Measurements from ENCODE around the gene ALDH4A1. TPM values are rescaled to one million over a fixed set of nuclear protein-coding genes. Genes with fewer than 3 reads are reported as not detected.

The ALDH4A1 gene
- total and polyA plus RNA-seq, 9 of the 15 experiments (the other 6 are each of a cell fraction or from before 2014, with no cell fraction given): 0.27 to 31.4 (median 16.6) TPM

DNA sequence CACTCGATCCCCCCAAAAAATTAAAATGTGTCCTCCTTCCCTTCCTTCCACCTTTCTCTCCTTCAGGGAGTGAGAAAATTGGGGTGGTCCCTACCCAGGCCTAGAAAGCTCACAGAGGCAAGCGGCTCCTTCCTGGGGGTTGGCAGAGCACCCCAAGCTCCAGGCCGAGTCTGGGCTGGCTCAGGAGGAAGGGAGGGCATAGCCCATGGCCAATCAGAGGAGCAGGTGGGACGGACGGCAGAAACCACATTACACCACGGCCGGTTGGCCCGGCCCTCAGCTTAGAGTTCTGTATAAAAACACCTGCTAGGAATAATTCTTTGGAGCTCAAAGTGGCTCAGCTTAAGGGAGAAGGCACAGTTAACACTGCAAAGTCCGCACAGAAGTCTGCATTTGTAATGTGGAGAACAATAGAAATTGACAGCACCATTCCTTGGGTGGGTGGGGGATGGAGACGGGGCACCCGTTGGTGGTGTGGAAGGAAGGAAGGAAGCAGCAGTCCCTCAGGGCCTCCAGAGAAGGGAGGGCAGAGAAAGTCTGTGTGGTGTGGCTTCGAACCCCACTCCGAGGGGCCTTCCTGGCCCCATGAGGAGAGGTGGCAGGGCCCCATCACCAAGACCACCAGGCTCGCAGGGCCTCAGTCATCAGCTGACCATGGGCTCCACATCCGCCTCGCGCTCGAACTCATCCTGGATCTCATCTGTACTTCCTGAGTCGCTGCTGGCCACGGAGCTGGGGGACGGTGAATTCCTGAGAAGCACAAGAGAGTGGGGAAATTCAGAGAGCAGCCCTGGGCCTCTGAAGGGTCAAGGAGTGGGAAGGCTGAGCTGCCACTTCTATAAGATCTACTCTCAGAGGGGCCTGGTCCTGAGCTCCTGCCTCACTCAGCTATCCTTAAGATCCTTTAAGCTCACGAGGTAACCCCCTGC lies 5.8 kb upstream of the ALDH4A1 start (continued):
- TF ChIP-seq, protein P1, sequence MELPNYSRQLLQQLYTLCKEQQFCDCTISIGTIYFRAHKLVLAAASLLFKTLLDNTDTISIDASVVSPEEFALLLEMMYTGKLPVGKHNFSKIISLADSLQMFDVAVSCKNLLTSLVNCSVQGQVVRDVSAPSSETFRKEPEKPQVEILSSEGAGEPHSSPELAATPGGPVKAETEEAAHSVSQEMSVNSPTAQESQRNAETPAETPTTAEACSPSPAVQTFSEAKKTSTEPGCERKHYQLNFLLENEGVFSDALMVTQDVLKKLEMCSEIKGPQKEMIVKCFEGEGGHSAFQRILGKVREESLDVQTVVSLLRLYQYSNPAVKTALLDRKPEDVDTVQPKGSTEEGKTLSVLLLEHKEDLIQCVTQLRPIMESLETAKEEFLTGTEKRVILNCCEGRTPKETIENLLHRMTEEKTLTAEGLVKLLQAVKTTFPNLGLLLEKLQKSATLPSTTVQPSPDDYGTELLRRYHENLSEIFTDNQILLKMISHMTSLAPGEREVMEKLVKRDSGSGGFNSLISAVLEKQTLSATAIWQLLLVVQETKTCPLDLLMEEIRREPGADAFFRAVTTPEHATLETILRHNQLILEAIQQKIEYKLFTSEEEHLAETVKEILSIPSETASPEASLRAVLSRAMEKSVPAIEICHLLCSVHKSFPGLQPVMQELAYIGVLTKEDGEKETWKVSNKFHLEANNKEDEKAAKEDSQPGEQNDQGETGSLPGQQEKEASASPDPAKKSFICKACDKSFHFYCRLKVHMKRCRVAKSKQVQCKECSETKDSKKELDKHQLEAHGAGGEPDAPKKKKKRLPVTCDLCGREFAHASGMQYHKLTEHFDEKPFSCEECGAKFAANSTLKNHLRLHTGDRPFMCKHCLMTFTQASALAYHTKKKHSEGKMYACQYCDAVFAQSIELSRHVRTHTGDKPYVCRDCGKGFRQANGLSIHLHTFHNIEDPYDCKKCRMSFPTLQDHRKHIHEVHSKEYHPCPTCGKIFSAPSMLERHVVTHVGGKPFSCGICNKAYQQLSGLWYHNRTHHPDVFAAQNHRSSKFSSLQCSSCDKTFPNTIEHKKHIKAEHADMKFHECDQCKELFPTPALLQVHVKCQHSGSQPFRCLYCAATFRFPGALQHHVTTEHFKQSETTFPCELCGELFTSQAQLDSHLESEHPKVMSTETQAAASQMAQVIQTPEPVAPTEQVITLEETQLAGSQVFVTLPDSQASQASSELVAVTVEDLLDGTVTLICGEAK (IDR thresholded peaks at IDR 0.05): 0 out of 2 replicates have a peak, but pooled peaks have one; percentile 46
- TF ChIP-seq, protein P1 (CRISPR knock-in tag; IDR thresholded peaks at IDR 0.05): no peak
- peak; percentile 19 for TF ChIP-seq RBBP5 (IDR thresholded peaks at IDR 0.05; ENCODE audit: borderline replicate concordance, insufficient read depth, low read length, poor library complexity, severe bottlenecking)
- 0 out of 2 replicates have a peak, but pooled peaks have one; percentile 1 for TF ChIP-seq MYC (IDR thresholded peaks at IDR 0.05; ENCODE audit: low read depth, low read length)
- 0 out of 2 replicates have a peak, but pooled peaks have one; percentile 25 for TF ChIP-seq MYC (CRISPR knock-in tag; IDR thresholded peaks at IDR 0.05; ENCODE audit: borderline replicate concordance, low read depth)
- 0 out of 2 replicates have a peak, but pooled peaks have one; percentile 12 for TF ChIP-seq NFRKB (IDR thresholded peaks at IDR 0.05; ENCODE audit: low read depth)
- peak; percentile 76; the same call in 1 of the 2 replicates for TF ChIP-seq ZNF589 (CRISPR knock-in tag; IDR thresholded peaks at IDR 0.05; ENCODE audit: low read depth)
- 0 out of 2 replicates have a peak, but pooled peaks have one; percentile 24 for TF ChIP-seq FOXK1 (CRISPR knock-in tag; IDR thresholded peaks at IDR 0.05; ENCODE audit: borderline replicate concordance)
- 0 out of 2 replicates have a peak, but pooled peaks have one; percentile 9 for TF ChIP-seq ZNF830 (CRISPR knock-in tag; IDR thresholded peaks at IDR 0.05)
- TF ChIP-seq, protein P2, sequence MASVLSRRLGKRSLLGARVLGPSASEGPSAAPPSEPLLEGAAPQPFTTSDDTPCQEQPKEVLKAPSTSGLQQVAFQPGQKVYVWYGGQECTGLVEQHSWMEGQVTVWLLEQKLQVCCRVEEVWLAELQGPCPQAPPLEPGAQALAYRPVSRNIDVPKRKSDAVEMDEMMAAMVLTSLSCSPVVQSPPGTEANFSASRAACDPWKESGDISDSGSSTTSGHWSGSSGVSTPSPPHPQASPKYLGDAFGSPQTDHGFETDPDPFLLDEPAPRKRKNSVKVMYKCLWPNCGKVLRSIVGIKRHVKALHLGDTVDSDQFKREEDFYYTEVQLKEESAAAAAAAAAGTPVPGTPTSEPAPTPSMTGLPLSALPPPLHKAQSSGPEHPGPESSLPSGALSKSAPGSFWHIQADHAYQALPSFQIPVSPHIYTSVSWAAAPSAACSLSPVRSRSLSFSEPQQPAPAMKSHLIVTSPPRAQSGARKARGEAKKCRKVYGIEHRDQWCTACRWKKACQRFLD (CRISPR knock-in tag; IDR thresholded peaks at IDR 0.05): peak; percentile 69
- no peak for TF ChIP-seq MAFG (tag; conservative IDR thresholded peaks at IDR 0.05)
